ENCODE results near the gene FOXRED1. TPM values are rescaled to one million over a fixed set of nuclear protein-coding genes. Genes with fewer than 3 reads are reported as not detected.

The FOXRED1 gene
- total RNA-seq, 1 experiment from 2014 or later, result 67.5 TPM

- WGBS (ENCODE audit: extremely low coverage, insufficient read length, low lambda C conversion rate), result no CpG with 5 or more reads among the region's 6 CpGs
- Histone ChIP-seq H2BK20ac (ENCODE audit: low read depth, low read length, poor library complexity, severe bottlenecking) (no peak overlapping the region), H4K8ac (replicated peaks; ENCODE audit: insufficient read length, low read depth, low read length) (no peak overlapping the region), H4K20me1 (ENCODE audit: control insufficient read depth, insufficient read depth, insufficient read length) (no peaks in the 10 kb centered on the region), H4K5ac (ENCODE audit: insufficient read length, low read depth, low read length) (no peak overlapping the region), H3T11ph (ENCODE audit: low read length) (no peak overlapping the region), H2BK5ac (ENCODE audit: insufficient read length, low read length) (no peak overlapping the region), H2AK5ac (ENCODE audit: insufficient read length, low read length) (no peak overlapping the region), H3K4me1 (ENCODE audit: insufficient read depth, low read length) (no peaks in the 10 kb centered on the region; the same call in 1 of the 2 replicates), H3K56ac (ENCODE audit: insufficient read length, low read depth, low read length) (no peak overlapping the region), H3K27me3 (ENCODE audit: insufficient read depth, low read length) (no peaks in the 10 kb centered on the region), H3K9ac (ENCODE audit: extremely low read depth, insufficient read length, low read length) (peak overlapping the region; percentile 99), H3K4ac (ENCODE audit: low read depth, low read length) (no peak overlapping the region), H3K4me2 (ENCODE audit: insufficient read depth, insufficient read length, low read length) (peak overlapping the region; percentile 83), H2AFZ (ENCODE audit: low read length) (no peak overlapping the region), H2BK15ac (ENCODE audit: low read depth, low read length) (no peak overlapping the region), H3K23me2 (ENCODE audit: insufficient read length, low read depth, low read length, poor library complexity, severe bottlenecking) (peaks cover 7% of the 10 kb centered on the region), H3K14ac (ENCODE audit: insufficient read depth, low read length) (no peak overlapping the region), H3K79me1 (ENCODE audit: insufficient read depth, low read depth, low read length, poor library complexity, severe bottlenecking) (peaks cover 4% of the 10 kb centered on the region), H2BK120ac (ENCODE audit: low read depth, low read length, poor library complexity, severe bottlenecking) (no peak overlapping the region), H3K18ac (ENCODE audit: insufficient read length, low read depth, low read length) (no peak overlapping the region), H3K9me3 (ENCODE audit: control insufficient read depth, low read depth, low read length) (no peaks in the 10 kb centered on the region), H2BK12ac (ENCODE audit: insufficient read length, low read depth, low read length) (no peak overlapping the region), H3K27ac (ENCODE audit: insufficient read length, low read depth, low read length) (no peak overlapping the region), H4K91ac (ENCODE audit: insufficient read length, low read depth, low read length) (no peak overlapping the region), H3K23ac (ENCODE audit: insufficient read length, low read depth, low read length) (no peak overlapping the region), H3K79me2 (ENCODE audit: insufficient read depth, low read length) (peaks cover 8% of the 10 kb centered on the region; the same call in 1 of the 2 replicates)
- DNase-seq, result no peak
- peak overlapping the region; percentile 99 to 100 (median 100); a peak in 6 of 7 replicates for H3K27ac Mint-ChIP-seq
- no peaks in the 10 kb centered on the region for H3K9me3 Mint-ChIP-seq
- peaks cover 42 to 66% (median 64%) of the 10 kb centered on the region in 3 experiments for H3K36me3 Mint-ChIP-seq (ENCODE audit: insufficient read depth in 1 of 3, low read depth in 3 of 3)
- H3K4me3 Mint-ChIP-seq, result peak overlapping the region; percentile 93 to 96
- peaks cover 13% of the 10 kb centered on the region in 2 experiments for H3K4me1 Mint-ChIP-seq
- peaks cover 2% of the 10 kb centered on the region; the same call in 1 of the 2 replicates for H3K27me3 Mint-ChIP-seq (ENCODE audit: low read depth)
- TF ChIP-seq CTCF (conservative IDR thresholded peaks at IDR 0.05), result no peak
These were observed 1.3 kb upstream of the FOXRED1 start for GRCh38 chr11:126267650-126268049.
